IPS-NIHi7 (cell line): ENCODE results near the gene GALP.
A peak's percentile ranks its signal among the peaks of the same experiment; 100 is the strongest.
"Not testable (repeated sequence)": the region's sequence is repeated elsewhere in the genome, so short reads cannot be mapped to it uniquely, and the experiment has no call there.

ENCODE experiments used
- DNase-seq: peaks from one replicate; pipeline ENCODE4 v3.0.0; 2012; ENCODE audit warnings: mixed read lengths; ENCODE audit errors: extremely low spot score

GALP gene

DNA sequence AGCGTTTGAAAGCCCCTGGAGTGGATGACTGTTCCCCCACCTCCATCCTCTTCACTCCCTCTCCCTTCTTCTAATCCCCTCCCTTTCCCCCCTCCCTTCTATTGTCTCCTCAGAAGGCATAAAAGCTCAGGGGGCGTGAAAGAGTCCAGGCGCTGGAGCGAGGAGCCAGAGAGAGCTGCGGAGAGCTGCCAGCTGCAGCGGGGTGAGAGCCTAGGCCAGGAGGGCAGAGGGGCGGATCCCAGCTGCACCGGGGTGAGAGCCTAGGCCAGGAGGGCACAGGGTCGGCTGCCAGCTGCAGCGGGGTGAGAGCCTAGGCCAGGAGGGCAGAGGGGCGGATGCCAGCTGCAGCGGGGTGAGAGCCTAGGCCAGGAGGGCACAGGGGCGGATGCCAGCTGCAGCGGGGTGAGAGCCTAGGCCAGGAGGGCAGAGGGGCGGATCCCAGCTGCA is at the start of gene GALP:
Gene GALP, plus strand, starts transcription at position 148 of the 447 bp plus-strand sequence. CDS start 1,101 bp downstream, outside the sequence.
- DNase-seq = not testable (repeated sequence)

DNA sequence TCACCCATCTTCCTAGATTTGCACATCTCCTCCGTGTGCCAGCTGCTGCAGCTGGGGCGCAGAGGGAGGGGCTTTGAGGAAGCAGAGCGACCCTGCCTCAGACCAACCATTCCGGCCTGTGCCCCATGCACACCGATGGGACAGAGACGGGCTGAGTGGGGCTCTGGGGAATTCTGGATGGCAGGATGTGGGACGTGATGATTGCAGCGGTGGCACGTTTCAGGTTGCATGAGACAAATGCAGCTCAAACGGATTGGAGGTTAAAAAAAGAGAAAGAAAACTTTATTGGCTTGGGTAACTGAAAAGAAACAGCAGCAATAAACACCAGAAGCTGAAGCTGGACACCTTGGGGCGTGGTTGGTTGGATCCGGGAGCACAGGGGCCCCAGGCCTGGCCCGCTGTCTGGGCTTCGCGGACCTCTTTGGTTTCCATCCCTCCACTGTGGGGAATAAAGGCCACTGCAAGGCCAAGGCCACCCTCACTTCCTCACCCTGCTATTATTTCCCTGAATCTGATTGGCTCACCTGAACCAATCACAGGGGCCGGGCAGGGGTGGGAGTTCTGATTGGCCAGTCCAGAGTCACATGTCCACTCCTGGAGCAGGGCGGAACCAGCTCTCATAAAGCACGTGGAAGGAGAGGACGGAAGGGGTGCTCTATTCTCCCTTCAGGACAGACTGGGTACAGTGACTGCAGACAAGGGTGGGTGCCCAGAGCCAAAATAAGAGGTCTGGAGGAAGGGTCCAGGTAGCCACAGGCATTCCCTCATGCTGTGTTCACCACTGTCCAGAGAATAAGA is 48.6 kb upstream of the GALP start:
- no peak for DNase-seq

DNA sequence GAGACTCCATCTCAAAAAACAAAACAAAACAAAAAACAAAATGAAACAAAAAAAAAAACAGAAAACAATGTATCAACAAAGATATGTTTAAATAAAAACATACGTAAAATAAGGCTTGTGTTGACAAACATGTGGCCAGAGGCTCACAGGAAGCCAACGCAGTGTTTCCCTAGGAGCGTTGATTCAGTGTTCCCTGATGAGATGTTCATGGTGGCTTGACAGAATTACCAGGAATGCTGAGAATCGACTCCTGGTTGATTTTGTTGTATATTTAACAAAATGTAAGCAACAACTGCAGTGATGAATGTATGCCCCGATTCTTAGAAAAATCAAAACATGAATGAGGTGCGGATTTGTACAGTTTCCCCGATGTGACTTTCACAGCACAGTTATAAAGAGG is 45.8 kb upstream of the GALP start:
- DNase-seq = no peak

DNA sequence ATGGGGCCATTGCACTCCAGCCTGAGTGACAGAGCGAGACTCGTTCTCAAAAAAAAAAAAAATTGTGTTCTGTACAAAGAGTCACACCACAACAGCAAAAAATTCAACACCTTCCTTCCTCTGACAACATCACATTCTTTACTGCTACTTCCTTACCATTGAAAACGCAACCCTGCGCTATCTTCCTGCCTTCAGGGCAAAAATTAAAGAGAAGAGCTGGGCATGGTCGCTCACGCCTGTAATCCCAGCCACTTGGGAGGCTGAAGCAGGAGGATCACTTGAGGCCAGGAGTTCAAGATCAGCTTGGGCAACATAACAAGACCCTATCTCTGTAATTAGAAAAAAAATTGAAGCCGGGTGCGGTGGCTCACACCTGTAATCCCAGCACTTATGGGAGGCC is 44.2 kb upstream of the GALP start:
- DNase-seq = no peak

- DNase-seq = no peak
Observed at GRCh38 chr19:56132316-56132822, 43.4 kb upstream of the GALP start.

DNA sequence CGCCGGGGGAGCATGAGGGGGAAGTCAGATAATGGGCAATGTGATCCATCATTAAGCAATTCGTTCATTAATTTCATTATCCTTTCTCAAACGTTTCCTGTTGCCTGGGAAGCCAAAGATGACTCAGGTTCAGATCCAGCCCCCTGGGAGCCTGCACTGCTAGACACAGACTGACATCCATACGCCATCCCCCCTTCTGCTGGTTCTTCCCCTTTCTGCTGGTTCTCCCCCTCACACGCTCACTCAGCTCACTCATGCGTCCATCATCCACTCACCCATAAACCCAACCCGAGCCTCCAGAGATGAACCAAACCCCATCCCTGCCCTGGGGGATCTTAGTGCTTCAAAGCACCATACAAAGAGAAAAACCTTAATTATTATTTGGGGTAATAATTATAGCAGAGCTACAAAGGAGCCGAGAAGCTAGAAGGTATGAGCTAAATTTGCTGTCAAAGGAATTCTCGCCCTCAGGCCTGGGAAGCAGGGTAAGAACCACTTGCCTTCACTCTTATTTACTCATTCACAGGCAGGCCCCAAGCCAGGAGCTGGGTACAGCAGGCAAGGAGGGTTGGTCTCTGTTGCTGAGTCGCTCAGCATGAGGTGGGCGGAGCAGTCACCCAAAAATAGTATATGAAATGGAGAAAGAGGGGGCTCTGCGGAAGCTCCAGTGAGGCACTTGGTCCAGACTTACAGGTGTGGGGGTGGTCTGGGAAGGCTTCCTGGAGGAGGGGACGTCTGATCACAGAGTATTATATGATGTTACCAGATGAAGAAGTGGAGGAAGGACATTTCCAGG is 41.8 kb upstream of the GALP start:
- DNase-seq = no peak

DNA sequence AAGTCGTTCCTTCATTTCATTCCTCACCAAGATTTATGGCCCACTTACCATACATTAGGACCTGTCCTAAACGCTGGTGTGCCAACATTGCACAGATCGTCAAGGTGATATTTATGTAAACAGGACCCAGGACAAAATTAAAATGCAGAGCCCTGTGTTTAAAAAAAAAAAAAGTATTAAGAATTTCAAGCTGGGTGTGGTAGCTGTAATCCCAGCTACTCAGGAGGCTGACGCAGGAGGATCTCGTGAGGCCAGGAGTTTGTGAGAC is 41.2 kb upstream of the GALP start:
- no peak for DNase-seq

DNA sequence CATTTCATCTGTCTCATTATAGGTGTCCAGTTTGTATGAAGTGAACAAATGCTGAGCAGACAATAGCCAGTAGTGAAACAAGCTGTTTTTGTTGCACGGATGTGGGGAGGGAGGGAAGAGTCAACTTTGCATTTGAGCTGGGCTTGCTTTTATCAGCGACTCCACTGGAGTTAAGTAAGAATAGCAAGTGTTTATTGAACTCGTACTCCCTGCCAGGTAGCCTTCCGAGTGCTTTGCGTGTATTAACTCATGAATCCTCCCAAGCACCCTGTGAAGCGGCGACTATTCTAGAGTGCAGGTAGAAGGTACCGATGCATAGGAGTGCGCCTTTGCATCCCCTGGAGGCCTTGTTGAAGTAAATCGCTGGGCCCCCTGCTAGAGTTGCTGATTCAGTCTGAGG is 39.4 kb upstream of the GALP start:
- DNase-seq = peak; percentile 41

DNA sequence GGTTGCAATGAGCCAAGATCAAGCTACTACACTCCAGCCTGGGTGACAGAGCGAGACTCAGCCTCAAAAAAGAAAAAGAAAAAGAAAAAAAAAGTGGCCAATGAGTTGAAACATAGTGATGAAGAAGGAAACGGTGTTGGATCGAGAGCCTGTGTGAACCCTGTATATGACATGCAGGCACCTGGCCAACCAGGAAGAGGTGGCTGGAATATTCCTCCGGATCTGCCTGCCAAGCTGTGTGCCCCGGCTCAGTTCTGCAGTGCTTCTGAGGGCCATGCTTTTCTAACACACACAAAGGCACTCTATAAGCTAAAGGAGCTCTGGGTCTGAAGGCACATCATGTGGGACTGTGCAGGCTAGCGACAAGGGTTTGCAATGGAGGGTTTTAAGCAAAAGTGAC is 38.4 kb upstream of the GALP start:
- no peak for DNase-seq

- no peak for DNase-seq
Observed at GRCh38 chr19:56138069-56138468, 37.7 kb upstream of the GALP start.

GRCh38 chr19:56139847-56140582 is 35.8 kb upstream of the GALP start:
- no peak for DNase-seq

DNA sequence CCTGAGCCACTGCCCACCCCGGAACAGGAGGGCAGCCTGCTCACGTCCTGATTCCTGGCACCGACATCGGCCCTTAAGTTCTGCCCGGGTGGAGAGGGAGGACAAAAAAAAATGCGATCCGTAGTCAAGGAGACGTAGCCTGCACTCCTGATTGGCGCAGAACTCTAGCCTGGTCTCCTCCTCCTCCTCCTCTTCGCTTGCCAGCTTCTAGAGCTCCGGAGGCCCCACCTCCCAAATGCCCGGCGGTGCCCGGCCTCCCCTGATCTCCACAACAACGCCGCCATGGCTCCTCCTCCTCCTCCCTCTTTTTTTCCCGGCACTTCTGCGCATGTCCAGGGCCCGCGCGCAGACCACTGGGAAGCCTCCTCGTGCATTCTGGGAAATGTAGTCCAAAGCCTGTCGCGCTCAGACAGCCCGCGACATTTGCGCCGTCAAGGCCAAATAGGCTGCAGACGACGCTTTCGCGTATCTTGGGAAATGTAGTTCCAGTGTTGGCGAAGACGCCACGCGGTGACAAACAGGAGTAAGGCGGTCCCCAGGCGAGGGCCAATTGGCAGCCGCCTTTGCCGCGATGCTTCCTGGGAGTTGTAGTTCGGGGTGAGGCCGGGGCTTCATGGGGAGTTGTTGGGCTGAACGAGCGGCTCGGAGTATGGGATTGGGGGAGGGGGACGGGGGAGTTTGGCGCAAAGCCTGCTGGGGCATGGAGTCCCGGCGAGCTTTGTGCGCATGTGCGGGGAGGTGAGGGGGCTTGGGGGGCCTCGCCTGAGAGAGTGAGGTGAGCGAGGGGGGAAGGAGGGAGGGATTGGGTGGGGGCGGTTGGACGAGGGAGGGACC is 35.0 kb upstream of the GALP start, which contains the start of gene ZNF444:
Gene ZNF444, plus strand, starts transcription at position 705 of the 834 bp plus-strand sequence. CDS start 5,625 bp downstream, outside the sequence.
- peak; percentile 98 for DNase-seq

- DNase-seq = no peak
Observed at GRCh38 chr19:56141417-56141993, 34.3 kb upstream of the GALP start.

- DNase-seq = no peak
Observed at GRCh38 chr19:56142087-56142787, 33.6 kb upstream of the GALP start.

GRCh38 chr19:56142897-56143434 is 32.8 kb upstream of the GALP start:
- DNase-seq = no peak

- no peak for DNase-seq
Observed at GRCh38 chr19:56144376-56144775, 31.4 kb upstream of the GALP start.

- no peak for DNase-seq
Observed at GRCh38 chr19:56144831-56145230, 31.0 kb upstream of the GALP start.

DNA sequence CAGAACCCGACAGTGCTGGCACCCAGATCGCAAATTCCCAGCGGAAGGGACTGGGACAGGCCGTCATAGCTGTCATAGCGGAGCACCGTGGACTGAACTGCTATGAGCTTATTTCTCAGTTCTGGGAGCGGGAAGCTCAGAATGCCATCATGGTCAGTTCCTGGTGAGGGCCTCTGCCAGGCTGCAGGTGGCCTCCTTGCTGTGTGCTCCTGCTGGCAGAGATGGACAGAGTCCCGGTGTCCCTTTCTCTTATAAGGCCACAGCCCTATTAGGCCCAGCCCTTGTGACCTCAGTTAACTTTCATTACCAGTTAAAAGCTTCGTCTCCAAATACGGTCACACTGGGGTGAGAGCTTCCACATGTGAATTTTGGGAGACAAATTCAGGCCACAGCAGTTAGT is 30.1 kb upstream of the GALP start:
- DNase-seq = no peak

- DNase-seq = no peak
Observed at GRCh38 chr19:56146904-56147303, 28.9 kb upstream of the GALP start.

DNA sequence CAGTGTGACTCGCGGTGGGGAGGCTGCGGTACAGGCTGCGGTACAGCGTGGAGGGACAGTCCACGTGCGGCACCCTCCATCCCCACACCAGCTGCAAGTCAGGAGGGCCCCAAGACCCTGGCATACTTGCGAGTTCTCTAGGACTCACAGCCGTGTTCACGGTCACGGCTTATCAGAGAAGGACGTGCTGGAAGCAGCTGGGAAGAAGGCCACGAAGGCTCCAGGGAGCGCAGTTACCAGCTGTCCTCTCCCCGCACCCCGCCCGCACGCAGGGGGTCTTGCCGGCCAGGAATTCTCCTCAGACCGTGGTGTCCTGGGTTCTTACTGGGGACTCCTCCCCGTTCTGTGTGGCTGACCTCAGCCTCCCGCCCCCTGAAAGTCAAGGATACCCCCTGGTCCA is 28.5 kb upstream of the GALP start:
- no peak for DNase-seq
